OCI-LY3 (cell line): Measurements from ENCODE around the gene RTF2.

Source experiments
- EZH2phosphoT487 ChIP-seq: fragments of 200-600 bp; shearing (Covaris generic); IDR thresholded peaks from 2 replicates; pipeline ENCODE4 v1.6.1; 2018; ENCODE audit warnings: antibody characterized with exemption, mixed run types, low read depth
- TF ChIP-seq, protein P1 (sequence below): fragments of 200-600, 300-600 bp; sonication (generic); IDR thresholded peaks from 2 replicates; pipeline ENCODE4 v1.5.1; 2014; ENCODE audit warnings: antibody characterized with exemption, low read length, low read depth

- TF ChIP-seq, protein P1, sequence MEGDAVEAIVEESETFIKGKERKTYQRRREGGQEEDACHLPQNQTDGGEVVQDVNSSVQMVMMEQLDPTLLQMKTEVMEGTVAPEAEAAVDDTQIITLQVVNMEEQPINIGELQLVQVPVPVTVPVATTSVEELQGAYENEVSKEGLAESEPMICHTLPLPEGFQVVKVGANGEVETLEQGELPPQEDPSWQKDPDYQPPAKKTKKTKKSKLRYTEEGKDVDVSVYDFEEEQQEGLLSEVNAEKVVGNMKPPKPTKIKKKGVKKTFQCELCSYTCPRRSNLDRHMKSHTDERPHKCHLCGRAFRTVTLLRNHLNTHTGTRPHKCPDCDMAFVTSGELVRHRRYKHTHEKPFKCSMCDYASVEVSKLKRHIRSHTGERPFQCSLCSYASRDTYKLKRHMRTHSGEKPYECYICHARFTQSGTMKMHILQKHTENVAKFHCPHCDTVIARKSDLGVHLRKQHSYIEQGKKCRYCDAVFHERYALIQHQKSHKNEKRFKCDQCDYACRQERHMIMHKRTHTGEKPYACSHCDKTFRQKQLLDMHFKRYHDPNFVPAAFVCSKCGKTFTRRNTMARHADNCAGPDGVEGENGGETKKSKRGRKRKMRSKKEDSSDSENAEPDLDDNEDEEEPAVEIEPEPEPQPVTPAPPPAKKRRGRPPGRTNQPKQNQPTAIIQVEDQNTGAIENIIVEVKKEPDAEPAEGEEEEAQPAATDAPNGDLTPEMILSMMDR = no peak
- TF ChIP-seq EZH2phosphoT487 = no peak
These were observed 47.3 kb upstream of the RTF2 start for GRCh38 chr20:56420940-56421688.
